Measurements from ENCODE around the gene TRIM62.
"Not testable (repeated sequence)": the region's sequence is repeated elsewhere in the genome, so short reads cannot be mapped to it uniquely, and the experiment has no call there.

TRIM62 gene

DNA sequence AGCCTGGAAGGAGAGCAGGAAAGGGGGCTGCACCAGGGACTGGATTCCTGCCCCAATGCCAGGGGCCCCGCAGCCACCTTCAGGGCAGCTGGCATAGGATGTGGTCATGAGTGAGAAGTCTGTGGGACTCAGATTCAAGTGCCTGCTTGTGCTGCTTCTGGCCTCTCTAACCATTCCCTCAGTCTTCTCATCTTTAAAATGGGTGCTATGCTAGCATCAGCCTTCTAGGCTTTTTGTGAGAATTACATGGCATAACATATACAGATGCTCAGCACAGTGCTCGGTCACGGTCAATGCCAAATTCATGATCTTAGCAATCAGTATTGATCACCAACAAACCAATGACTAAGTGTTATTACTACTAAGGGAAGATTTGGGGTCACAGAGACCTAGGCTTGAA lies 23.5 kb downstream of the TRIM62 start:
- DNase-seq (ENCODE audit: low read depth) = no peak

DNA sequence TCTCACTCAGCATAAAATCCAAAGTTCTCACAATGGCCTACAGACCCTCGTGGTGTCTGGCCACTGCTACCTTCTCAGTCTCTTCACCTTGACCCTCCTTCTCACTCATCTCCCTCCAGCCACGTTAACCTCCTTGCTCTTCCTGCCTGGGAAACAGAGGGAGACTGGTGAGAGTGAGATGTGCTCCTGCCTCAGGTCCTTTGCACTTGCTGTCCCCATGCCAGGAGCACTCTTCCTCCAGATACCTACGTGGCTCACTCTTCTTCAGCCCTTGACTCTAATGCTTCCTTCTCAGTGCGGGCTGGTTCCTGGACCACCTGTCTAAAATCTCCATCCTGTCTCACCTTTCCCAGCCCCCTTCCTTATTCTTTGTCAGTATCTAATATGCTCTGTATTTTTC lies 24.7 kb downstream of the TRIM62 start:
- no peak for DNase-seq (ENCODE audit: low read depth)

- no peak for DNase-seq (ENCODE audit: low read depth)
These were observed 25.8 kb downstream of the TRIM62 start for GRCh38 chr1:33155877-33156538.

- no peak for DNase-seq (ENCODE audit: low read depth)
These were observed 28.2 kb downstream of the TRIM62 start for GRCh38 chr1:33153650-33154049.

- no peak for DNase-seq (ENCODE audit: low read depth)
These were observed 29.0 kb downstream of the TRIM62 start for GRCh38 chr1:33152685-33153432.

DNA sequence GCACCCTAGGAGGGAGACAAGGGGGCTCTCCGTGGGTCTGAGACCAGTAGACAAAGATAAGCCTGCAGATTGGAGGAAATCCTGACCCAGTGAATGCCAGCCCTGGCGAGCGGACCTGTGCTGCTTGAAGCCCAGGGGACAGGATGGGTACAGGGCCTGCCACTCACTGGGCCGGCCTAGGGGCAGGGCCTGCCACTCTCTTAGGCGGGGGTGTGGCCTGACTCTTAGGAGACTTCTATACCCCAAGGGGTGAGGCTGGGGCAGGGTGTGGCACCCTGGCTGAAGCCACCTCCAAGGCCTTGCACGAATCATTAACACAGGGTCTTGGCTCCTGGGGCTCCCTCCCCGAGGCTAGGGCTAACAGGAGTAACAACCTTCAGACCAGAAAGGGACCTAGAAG lies 30.7 kb downstream of the TRIM62 start:
- DNase-seq (ENCODE audit: low read depth) = no peak

- DNase-seq (ENCODE audit: low read depth) = no peak
These were observed 31.3 kb downstream of the TRIM62 start for GRCh38 chr1:33150522-33150921.

GRCh38 chr1:33149453-33150190 lies 32.2 kb downstream of the TRIM62 start:
- no peak for DNase-seq (ENCODE audit: low read depth)

DNA sequence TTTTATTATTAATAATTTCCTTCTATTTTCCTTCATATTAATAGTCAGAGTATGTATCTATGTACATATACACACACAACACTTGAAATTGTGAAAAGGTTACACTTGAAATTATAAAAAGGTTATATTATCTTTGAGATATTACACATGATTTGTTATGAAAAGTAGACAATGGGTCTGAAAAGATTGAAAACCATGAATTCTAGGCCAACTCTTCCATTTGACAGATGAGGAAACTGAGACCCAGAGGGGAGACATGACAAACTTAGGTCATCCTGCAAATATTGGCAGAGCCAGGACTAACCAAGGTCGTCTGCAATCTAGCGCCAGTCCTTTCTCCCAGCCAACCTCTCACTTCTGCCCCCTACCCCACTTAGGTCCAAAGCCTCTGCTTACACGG lies 33.2 kb downstream of the TRIM62 start:
- no peak for DNase-seq (ENCODE audit: low read depth)

- no peak for DNase-seq (ENCODE audit: low read depth)
These were observed 33.9 kb downstream of the TRIM62 start for GRCh38 chr1:33147997-33148314.

- DNase-seq (ENCODE audit: low read depth) = no peak
These were observed 34.4 kb downstream of the TRIM62 start for GRCh38 chr1:33147275-33147996.

DNA sequence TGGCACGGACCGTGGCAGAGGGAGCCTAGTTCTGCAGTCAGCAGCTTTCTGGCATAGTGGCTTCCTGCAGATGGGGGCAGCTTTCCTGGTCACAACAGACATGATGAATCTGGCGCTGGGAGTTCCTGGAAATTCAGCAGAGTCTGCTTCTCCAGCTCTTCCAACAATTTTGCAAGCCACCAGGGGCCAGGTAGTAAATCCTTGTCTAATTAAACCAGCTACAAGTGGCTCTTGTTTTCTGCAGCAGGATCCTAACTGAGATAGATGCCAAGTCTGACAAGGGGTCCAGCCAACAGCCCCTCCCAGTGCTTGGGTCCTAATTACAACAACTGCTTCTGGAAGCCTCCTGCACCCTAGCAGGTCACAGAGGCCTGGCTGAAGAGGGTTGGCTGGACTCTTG lies 35.8 kb downstream of the TRIM62 start:
- no peak for DNase-seq (ENCODE audit: low read depth)

GRCh38 chr1:33143698-33144097 lies 38.1 kb downstream of the TRIM62 start:
- peak; percentile 58 for DNase-seq (ENCODE audit: low read depth)

DNA sequence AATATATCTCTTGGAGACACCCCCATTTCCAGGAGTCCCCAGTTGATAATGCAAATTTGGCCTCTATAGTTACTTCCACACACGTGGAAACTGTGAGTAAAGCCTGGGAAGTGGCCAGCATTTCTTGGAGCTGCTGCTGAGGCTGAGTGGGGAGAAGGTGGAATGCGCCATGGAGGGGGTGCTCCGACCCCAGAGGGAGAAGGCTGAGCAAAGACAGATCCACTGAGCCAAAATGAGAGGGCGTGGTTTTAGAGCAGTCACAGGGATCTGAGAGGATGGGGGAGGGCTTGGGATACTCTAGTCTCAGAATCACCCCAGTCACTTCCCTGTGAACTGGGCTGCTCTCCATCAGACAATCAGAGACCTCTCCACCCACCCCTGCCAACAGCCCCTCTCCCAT lies 38.7 kb downstream of the TRIM62 start:
- no peak for DNase-seq (ENCODE audit: low read depth)

- DNase-seq (ENCODE audit: low read depth) = no peak
These were observed 39.3 kb downstream of the TRIM62 start for GRCh38 chr1:33142483-33143064.

DNA sequence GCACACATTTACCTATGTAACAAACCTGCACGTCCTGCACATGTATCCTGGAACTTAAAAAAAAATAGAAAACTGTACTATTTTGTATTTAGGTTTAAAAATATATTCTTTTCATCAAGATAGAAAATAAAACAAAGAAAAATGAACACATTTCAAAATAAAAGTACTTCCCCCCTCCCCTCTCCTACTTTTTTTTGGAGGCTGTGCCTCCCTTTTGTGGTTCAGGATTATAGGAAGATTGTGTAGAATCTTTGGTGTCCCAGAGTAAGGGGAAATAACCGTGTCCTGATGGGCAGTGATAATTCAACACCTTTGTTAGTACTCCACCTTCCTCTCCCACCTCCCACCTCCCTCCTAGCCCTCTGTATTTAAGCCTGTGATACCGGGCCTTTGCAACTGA lies 40.1 kb downstream of the TRIM62 start:
- DNase-seq (ENCODE audit: low read depth) = no peak

- no peak for DNase-seq (ENCODE audit: low read depth)
These were observed 40.6 kb downstream of the TRIM62 start for GRCh38 chr1:33141216-33141615.

- no peak for DNase-seq (ENCODE audit: low read depth)
These were observed 41.4 kb downstream of the TRIM62 start for GRCh38 chr1:33140153-33141149.

DNA sequence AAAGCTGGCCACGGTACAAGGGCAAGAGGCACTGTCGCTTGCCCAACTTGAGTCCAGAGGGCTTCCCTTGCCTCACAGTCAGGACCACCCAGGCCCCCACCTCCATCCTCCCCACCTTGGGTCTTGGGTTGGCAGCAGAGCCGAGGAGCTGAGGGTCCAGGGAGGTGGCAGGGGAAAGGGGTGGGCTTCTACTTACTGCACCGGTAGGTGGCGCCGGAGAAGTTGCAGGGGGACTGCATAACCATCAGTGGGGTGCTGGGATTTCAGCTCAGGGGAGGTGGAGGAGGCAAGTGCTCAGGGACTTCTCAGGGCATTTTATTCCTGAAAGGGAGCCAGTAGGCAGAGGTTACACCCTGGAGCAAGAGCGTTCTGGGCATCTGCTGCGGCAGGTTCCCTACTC lies 44.0 kb downstream of the TRIM62 start:
- no peak for DNase-seq (ENCODE audit: low read depth)

DNA sequence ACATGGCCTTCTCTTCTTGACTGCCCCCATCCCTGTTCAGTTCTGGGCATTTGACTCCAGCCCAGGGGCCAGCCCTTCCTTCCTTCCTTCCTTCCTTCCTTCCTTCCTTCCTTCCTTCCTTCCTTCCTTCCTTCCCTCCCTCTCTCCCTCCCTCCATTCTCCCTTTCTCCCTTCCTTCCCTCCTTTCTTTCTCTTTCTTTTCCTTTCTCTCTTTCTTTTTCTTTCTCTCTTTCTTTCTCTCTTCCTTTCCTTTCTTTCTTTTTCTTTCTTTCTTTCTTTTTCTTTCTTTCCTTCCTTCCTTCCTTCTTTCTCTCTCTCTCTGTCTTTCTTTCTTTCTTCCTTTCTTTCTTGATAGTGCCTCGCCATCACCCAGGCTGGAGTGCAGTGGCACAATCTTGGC lies 45.8 kb downstream of the TRIM62 start:
- not testable (repeated sequence) for DNase-seq (ENCODE audit: low read depth)

GRCh38 chr1:33133478-33134105 lies 48.3 kb downstream of the TRIM62 start:
- DNase-seq (ENCODE audit: low read depth) = no peak
